ENCODE measurements around the gene TLCD3B.
A peak's percentile ranks its signal among the peaks of the same experiment; 100 is the strongest.

The TLCD3B gene

DNA sequence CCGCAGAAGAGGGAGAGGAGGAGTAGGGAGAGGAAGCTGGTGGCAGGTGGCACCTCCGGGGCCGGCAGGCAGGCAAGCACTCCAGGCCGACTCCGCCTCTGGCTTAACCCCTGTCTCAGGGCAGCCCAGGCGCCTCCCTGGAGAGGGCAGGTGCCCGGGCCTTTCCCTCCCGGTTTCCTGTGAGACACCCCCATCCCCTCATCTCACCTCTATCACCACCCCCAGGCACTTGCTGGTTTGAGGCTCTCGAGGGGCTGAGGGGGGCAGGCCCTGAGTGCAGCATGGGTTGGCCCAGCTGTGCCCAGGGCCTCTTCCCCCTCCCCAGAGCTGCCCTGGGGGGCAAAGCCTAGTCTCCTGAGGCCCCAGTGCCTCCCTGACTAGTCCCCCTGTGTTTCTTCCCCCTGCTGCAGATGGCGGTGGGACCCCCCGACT, 26.2 kb downstream of the TLCD3B start:
- DNase-seq (ENCODE audit: low read depth, low spot score): no peak

DNA sequence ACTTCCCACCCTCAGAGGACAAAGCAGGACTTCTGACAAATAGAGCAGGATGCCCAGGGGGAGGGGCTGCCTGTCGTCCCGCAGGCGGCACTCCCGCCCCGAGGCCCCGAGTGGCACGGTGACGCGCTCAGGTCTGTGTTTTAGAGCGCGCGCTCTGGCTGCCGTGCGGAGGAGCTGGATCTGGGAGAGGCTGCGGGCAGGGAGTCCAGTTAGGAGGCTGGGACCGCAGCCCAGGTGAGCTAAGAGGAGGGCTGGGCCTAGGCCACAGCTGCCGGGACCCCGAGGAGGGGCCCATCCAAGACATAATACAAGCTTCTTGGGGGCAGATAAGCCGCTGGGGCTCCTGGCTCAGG, 26.7 kb downstream of the TLCD3B start:
- no peak for DNase-seq (ENCODE audit: low read depth, low spot score)

DNA sequence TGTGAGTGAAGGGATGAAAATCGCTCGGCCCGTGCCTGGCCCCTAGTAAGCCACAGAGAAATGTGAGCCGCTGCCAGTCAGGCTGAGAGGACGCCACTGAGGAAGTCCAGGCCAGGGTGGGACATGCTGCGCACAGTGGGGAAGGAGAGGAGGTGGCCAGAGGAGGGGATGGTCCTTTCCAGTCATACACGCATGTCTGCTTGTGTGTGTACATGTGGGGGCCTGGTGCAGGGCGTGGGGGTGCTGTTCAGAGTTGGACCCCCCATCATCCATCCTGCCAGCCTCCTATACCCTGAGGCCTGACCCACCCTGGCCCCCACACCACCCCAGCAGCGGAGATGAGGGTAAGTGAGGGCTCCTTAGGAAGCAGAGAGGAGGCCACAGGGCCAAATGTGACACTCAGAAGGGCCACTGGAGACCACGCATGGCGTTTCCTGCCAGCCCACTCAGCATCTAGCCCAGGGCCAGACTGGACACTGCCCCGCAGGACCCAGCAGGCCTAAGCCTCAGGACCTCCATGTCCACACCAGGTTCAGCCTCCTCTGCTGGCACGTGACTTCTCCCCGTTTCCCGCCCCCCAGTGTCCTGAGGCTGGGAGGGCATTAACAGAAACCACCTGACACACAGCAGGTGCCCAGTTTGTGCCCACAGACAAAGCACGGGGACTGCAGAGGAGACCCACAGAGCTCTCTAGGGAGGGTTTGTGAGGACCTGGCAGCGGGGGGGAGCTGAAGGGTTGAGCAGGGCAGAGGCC, 27.2 kb downstream of the TLCD3B start:
- no peak for DNase-seq (ENCODE audit: low read depth, low spot score)

DNA sequence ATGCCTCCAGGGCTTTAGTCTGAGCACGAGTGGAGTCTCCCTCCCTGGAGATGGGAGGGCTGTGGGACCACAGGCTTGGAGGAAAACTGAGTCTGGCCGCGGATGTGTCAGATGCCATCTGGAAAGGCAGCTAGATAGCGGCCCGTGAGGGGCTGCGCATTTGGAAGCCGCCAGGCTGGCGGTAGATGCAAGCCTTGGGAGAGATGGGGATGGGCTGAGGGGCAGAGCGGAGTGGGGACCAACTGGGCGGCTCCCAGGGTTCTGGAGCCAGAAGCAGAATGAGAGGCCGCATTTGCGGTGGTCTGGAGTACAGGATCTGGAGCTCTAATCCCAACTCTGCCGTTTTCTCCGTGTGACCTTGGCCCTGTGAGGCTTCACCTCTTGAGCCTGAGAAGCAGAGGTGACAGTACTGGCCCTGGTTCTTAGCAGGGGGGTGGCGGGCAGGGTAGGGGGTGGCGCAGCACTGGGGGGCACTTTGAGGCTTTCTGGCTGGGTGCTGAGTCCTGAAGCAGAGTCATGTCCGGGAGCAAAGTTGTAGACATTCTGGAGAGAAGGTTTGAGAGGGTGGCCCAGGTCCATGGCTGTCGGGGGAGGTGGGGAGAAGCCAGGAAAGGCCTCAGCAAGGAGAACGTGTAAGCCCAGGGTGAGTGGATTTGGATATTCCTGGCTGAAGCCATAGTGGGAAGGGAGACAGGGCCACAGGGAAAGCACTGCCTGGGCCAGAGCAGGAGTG, 28.3 kb downstream of the TLCD3B start:
- DNase-seq (ENCODE audit: low read depth, low spot score): no peak

DNA sequence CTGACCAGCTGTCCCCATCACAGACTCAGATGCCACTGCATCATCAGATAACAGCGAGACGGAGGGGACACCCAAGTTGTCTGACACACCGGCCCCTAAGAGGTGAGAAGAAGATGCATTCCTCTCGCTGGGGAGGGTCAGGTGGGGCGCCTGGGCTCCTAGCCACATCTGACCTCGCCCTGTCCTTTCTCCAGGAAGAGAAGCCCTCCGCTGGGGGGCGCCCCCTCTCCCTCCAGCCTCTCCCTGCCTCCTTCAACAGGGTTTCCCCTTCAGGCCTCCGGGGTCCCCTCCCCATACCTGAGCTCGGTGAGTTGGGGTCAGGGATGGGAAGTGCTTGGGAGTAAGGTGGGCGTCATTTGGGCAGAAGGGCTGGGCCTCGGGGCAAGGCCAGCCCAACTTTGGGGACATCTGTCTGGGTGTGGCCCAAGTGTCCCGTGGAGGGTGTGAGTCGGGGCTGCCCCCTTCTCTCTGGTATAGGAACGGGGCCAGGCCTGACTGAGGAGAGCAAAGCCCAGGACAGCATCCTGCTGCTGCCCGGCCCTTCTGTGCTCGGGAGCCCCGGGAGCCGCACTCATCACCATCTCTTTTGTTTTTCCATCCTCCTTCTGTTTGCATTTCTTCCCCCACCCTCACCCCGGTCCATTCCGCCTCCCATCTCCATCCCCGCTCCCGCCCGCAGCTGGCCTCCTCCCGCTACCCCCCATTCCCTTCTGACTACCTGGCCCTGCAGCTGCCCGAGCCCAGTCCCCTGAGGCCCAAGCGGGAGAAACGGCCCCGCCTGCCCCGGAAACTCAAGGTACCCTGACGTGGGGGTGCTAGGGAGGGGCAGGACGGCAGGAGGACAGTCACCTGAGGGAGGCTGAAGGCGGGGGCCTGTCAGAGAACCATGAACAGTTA, 30.1 kb downstream of the TLCD3B start:
- no peak for DNase-seq (ENCODE audit: low read depth, low spot score)

DNA sequence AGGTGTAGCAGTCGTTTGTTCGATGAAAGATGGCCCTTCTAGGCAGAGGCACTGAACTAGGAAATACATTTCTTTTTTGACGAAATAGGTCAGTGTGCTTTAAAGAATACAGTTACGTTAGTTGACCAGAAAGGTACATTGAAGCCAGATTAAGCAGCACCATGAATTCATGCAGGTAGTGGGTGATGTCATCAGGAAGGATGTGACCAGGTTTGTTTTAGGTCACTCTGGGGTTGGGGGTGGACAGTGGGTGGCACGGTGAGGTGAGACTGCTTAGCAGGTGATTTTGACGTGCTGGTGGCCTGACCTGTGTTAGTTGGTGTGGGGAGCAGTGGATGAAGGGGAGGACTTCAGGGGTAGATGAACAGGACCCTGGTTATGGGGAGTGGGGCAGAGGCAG, 31.5 kb downstream of the TLCD3B start:
- DNase-seq (ENCODE audit: low read depth, low spot score): no peak

DNA sequence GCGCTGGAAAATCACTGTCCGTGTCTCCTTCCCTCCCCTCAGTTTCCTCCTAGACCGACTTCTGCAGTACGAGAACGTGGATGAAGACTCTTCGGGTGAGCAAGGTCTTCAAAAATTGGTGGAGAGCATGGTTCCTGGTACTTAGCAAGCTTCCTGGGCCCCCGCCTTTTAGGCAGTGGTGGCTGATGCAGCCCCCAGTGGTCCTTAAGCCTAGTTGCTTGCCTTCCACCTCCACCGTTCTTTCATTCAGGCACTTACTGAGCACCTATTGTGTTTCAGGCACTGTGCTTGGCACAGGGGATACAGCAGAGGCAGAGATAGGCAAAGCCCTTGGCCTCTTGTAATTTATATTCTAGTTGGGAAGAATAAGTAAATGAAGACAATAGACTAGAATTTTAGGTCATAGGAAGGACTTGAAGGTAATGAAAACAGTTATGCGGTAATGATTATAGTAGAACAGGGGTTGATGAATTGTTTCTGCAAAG, 34.3 kb downstream of the TLCD3B start:
- no peak for DNase-seq (ENCODE audit: low read depth, low spot score)

DNA sequence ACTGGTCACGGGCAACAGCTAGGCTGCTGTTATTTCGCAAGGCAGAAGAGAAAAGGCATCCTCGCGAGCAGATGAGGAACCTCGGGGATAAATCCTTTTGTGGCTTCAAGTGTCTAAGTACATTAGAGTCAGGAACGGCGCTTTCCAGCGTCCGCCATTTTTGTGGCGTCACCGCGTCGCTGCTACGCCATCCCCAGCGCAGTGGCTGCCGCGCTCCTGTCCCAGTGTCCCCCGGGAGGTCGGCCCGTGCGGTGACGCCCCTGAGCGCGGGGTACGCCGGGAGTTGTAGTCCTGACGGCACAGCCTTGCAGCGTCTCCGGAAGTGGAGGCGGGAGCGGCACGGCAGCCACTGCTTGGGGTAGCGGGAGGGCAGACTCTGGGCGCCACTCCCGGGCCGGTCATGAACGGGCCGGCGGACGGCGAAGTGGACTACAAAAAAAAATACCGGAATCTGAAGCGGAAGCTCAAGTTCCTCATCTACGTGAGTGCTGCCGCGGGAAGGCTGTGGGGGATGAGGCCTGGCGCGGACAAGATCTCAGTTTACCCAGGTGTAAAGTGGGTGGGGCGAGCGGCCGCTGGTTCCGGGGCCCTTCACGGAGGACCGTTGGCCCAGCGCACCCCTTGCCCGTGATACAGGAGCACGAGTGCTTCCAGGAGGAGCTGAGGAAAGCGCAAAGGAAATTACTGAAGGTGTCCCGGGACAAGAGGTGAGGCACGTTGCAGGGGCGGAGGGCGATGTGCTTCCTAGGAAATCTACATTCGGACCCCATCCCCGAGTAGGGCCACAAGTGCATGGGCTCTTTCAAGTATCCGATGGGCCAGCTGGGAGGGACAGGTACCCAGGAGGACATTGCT, 34.9 kb downstream of the TLCD3B start, which contains the start of gene INO80E:
TSS of gene INO80E (plus strand) at position 331 of the 855 bp plus-strand sequence. CDS start at position 401, 70 bp downstream.
- peak; percentile 92 for DNase-seq (ENCODE audit: low read depth, low spot score)

DNA sequence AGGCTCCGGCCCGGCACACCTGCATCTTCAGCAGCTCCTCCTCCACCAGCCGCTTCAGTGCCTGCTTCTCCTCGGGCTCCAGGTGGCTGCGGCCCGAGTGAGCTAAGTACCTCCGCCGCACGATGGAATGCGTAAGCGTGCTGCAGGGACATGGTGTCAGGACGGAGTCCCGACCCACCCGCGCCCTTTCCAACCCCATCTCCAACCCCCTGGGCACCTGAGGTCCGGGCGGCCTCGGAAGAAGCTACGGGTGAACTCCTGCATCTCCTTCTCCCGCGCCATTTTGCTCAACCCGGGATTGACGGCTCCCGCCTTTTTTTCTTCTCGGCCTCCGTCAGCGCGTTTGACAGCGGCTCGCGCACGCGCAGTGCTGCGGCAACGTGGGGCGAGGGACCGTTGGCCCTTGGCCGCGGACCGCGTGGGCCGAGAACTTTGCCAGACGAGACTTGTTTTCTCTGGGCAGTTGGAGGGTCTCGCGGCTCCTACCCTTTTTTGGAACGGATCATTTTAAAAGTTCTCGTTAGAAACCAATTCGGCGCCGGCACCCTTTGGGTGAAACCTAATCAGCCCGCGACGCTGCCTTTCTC, 35.7 kb downstream of the TLCD3B start, which contains the start of gene HIRIP3:
TSS of gene HIRIP3 (minus strand) at position 294 of the 587 bp plus-strand sequence. CDS start at position 282, 12 bp downstream.
- no peak for DNase-seq (ENCODE audit: low read depth, low spot score)

DNA sequence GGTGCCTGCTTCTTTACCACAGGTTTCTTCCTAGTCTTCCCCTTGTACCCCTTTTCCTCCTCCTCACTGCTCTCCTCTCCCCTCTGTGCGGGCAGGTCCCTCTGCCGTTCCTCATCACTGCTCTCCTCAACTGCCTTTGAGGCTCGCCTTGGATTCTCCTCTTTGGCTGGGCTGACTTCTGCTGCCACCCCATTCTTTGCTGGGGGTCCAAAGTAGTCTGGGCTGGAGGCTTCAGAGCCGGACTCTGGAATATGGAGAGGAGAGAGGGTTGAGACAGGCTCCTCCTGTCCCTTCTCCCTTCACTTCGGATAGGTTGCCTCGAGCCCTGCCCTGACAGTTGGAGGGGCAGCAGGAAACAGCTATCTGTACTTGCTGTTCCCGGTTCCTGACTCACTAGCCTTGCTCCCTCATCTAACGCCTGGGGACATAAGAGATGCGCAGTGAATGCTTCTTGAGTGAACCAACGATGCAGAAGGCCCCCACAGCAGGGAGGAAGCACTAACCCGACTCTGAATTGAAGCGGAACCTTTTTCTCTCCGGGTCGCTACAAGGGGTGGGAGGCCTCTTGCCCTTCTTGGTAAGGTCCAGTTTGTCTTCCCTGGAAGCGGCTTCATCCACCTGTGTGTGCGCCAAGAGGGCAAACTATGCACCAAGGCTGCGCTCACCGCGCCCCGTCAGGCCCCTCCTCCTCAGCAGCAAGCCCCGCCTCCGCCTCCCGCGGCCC, 36.3 kb downstream of the TLCD3B start:
- DNase-seq (ENCODE audit: low read depth, low spot score): no peak

DNA sequence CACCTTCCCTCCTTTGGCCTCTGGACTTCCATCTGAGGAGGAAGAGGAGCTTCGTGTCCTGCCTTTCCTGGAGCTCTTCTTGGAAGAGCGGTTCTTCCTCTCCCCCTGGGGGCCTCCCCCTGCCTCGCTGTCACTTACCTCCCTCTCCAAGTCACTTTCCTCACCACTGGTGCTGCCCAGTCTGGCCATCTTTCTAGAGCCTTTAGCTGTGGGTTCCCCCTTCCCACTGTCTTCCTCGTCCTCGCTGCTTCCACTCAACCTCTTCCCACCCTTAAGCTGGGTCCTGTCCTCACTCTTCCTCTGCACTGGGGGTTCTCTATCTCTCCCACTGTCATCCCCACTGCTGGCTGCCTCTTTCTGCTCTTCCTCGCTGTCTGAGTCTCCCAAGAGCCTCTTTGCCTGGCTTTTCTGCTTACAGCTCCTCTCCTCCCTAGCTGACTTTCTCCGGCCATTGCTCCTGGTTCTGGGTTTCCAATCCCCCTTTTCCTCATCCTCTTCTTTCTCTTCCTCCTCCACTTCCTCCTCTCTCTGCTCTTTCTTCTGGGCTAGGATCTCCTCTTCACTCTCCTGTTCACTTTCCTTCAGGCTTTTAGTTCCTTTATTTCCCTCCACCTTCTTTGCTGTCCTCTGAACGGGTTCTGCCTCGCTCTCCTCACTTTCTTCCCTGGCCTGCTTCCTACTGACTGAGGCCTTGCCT, 37.0 kb downstream of the TLCD3B start:
- DNase-seq (ENCODE audit: low read depth, low spot score): no peak

DNA sequence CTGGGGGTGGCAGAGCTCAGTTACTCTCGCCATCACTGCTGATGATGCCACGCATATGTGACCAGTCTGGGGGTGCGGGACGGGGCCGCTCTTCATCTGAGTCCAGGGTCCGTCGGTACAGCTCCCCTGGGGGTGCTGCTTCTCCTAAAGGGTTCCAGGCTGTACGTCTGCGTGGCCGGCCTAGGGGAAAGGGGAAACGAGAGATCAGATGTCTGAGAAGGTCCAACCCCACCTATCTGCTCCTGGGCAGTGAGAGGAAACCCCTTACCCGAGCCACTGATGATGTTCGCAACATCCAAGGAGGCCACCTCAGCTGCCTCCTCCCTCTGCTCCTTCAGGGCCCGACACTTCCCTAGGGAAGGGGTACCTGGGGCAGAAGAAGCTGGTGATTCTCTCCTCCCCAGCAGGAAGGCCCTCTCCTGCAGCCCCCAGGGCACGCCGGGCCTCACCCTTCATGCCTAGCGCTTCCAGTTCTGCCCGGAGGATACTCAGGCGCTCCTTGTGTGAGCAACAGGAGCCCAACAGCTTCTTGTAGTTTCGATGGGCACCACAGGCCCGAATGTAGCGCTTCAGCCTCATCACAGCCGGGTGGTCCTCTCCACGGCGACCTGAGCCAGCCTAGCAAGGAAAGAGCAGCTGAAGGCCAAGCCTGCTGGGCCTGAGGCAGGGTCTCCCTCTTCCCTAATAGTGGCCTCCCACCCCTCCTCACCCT, 37.7 kb downstream of the TLCD3B start:
- DNase-seq (ENCODE audit: low read depth, low spot score): no peak

DNA sequence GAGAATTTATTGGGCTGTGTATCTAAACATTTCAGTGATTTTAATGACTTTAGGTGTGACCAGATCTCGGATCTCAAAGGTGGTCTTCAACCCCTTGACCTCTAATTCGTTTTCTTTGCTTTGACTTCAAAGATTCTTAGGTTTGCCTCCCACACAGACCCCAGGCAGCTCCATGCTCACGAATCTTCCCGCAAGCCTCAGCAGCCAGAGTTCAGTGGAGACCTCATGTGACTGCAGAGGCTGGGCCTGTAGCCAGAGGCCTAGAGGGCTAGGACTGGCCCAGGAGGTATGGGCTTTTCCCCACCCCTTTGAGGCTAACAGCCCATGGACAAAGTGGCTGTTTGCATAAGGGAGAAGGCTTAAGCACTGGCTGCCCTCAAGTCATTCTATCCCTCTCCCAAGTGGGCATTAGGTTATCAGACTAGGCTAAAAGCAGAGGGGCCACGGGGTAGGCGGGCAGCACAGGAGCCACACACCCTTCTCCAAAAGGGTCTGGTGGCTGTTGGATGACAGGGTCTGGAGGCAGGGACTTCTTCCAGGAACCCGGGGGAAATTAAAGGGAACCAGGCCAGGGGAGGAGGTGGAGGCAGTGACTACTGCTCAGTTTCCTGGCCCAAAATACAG, 38.6 kb downstream of the TLCD3B start:
- DNase-seq (ENCODE audit: low read depth, low spot score): no peak

DNA sequence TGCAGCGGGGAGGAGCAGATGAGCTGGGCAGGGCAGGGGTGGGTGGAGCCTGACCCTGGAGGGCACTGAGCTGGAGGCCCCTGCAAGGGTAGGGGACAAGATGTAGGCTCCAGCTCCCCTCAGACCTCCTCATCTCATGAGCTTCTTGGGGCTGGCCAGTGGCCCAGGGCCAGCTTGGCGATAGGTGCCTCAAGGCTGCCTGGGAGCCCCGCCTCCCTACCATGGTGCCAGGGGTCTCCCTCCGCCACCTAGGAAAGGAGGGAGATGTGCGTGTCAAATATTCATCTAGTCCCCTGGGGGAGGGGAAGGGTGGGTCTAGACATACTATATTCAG, 39.5 kb downstream of the TLCD3B start:
- DNase-seq (ENCODE audit: low read depth, low spot score): no peak

DNA sequence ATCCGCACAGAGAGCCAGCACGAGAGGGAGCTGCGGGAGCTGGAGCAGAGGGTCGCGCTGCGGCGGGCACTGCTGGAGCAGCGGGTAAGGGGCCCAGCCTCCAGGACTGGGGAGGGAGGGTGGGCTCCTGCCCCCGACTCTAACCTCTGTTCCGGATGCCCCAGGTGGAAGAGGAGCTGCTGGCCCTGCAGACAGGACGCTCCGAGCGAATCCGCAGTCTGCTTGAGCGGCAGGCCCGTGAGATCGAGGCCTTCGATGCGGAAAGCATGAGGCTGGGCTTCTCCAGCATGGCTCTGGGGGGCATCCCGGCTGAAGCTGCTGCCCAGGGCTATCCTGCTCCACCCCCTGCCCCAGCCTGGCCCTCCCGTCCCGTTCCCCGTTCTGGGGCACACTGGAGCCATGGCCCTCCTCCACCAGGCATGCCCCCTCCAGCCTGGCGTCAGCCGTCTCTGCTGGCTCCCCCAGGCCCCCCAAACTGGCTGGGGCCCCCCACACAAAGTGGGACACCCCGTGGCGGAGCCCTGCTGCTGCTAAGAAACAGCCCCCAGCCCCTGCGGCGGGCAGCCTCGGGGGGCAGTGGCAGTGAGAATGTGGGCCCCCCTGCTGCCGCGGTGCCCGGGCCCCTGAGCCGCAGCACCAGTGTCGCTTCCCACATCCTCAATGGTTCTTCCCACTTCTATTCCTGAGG, 40.0 kb downstream of the TLCD3B start:
- DNase-seq (ENCODE audit: low read depth, low spot score): no peak

DNA sequence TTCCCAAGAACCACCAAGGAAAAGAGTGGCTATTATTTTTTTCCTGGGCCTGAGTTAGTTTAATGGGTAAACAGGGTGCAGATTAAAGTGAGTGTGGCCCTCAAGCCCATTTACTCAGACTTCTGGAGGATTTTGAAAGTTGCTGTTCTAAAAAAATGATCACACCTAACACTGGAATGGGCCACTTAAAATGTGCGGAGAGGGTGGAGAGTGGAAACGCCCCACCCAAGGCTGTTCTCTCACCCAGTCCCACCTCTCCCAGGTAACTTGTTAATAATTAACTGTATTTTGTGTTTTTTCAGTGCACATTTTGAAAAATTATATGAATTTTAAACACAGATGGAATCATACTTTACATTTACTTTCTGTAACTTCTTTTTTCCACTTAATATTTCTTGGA, 41.0 kb downstream of the TLCD3B start:
- no peak for DNase-seq (ENCODE audit: low read depth, low spot score)

DNA sequence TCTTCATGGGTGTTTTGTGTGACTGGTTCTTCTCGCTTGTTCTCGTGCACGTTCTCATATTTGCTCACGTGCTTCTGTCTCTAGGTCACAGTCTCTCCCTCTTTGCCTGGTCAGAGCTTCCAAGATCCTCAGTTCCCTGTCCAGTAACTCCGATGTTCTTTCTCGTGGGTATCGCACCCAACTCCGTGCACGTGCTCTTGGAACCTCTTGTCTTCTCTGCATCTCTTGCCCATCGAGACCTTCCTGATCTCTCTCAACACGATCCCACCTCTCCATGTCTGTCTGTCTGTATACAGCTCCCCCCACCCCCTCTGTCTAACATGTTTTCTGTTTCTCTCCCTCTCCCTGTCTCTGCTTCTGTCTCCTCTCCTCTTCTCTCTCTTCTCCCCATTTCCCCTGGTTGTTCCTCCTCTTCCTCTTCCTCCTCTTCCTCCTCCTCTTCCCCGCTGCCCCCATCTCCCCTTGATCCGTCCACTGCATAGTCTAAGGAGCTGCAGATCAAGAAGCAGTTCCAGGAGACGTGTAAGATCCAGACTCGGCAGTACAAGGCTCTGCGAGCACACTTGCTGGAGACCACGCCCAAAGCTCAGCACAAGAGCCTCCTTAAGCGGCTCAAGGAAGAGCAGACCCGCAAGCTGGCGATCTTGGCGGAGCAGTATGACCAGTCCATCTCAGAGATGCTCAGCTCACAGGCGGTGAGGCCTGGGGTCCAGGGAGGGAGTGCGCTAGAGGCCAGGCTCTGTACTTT, 41.8 kb downstream of the TLCD3B start:
- no peak for DNase-seq (ENCODE audit: low read depth, low spot score)
